Measurements from ENCODE around the gene PDE1C.
"Not testable (repeated sequence)": the region's sequence is repeated elsewhere in the genome, so short reads cannot be mapped to it uniquely, and the experiment has no call there.

The PDE1C gene

GRCh38 chr7:32070406-32071360 lies at the start of gene PDE1C:
Gene PDE1C (minus strand): TSS chr7:32070407.
- no peak for DNase-seq

- no peak for DNase-seq
These were observed 49.6 kb upstream of the PDE1C start for GRCh38 chr7:32119790-32120196.

DNA sequence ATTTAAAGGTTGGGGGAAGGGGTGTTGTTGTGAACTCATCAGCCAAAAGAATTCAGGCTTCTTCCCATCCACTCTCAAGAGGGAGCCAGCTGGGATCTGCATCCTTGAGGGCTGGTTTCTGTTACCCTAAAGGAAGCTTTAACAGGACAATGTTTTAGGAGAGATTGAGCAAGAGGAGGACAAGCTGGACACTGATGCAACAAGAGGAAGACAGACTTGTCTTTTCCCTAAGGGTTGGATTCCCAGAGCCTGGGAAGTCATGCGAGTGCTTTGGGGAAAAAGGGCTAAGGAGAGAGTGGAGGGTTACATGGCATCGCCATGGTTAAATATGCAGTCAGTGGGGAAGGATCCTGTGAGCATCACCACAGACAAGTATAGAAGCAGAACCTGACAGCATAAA lies 47.6 kb upstream of the PDE1C start:
- DNase-seq: no peak

DNA sequence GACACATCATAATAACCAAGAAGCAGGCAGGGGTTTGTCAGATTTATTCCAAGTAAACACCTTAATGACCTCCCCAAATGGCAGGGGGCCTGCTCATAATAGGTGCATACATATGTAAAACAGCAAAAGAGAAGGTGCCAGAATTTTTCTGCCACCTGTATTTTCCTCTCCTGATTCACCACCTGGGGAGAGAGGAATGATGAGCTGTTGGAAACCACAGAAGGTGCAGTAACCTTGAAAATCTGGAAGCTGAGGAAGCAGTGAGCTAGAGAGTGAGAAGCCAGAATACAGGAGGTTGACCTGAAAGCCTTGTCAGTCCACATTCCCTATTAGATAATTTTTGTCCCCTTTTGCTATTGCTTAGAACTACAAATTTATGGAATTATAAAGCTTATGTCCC lies 46.2 kb upstream of the PDE1C start:
- peak; percentile 4 for DNase-seq

- no peak for DNase-seq
These were observed 45.6 kb upstream of the PDE1C start for GRCh38 chr7:32115831-32116230.

DNA sequence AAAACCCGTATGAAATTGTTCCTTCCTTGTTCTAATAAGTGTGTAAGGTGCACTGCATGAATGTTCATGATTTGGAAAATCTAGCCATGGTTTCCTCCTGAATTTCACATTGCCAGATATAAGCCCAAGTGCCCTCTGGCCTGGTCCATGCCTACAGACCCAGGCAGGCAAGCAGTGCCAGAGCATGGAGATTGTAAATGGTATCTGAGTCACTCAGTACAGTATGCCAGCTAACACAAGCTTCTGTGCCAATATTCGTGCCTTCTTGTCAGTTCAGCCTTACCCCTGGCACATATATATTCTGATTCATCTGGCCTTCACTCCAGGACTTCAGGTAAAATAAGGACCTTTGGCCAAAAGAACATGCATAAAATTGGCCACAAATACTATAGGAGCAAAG lies 38.4 kb upstream of the PDE1C start:
- DNase-seq: no peak

GRCh38 chr7:32104766-32105165 lies 34.6 kb upstream of the PDE1C start:
- DNase-seq: no peak

- no peak for DNase-seq
These were observed 33.2 kb upstream of the PDE1C start for GRCh38 chr7:32103361-32103760.

- DNase-seq: peak; percentile 17
These were observed 32.2 kb upstream of the PDE1C start for GRCh38 chr7:32102432-32102873.

GRCh38 chr7:32100407-32100907 lies 30.2 kb upstream of the PDE1C start:
- no peak for DNase-seq

DNA sequence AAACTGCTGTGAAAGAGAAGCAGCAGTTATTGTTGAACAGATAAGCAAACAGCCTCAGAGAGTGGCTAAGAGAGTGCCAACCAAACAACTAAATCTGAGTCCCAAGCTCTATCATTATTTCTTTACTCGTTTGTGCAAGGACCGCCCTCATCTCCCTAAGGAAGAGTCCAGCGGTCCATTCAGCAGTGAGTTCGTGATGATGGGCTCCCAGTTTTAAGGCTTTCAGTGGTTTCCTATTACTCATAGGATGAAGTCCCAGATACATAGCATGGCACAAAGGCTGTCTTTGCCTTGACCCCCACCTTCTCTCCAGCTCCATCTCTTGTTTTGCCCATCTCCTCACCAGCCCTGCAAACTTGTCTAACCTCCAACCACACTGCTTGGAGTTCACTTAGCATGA lies 24.3 kb upstream of the PDE1C start:
- DNase-seq: no peak

DNA sequence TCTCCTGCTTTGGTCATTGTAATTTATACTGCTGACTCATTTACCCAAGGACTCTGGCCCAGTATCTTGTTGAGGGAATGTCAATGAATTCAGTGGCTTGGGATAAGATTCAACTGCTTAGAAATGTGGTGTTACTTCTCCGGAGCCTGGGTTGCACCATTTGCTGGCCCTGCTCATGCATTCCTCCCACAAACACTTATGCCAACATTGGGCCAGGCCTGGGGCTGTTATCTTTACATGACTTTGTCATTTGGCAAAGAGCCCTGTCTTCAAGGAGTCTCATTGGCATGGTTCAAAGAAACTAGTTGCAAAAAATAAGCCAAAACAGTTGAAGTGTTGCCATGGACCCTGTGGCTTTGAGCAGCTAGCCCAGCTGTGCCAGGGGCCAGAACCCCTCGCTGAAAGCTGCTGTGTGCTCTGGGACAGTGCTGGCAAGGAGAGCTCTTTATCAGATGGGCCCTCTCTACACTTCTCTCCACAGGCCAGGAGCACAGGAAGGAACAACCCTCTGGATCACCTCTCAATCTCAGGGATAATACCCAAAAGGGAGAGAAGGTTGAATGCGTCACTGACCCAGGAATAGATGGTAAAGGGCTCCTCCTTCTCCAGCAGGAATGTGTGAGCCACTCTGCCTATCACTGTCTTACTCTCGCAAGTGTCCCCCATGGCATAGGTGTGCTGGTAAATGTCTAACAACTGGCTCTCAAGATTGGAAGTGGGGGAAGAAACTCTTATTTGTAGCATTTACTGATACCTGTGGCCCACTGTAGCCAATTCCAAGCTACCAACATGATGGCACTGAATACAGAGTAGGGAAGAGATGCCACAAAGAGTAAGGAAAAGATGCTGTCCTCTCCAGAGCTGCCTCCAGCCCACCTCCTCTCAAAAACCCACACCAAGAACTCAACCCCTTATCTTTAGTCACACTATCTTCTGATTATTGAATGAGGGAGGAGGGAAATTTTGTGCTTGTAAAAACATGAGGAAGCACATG lies 23.5 kb upstream of the PDE1C start:
- no peak for DNase-seq

DNA sequence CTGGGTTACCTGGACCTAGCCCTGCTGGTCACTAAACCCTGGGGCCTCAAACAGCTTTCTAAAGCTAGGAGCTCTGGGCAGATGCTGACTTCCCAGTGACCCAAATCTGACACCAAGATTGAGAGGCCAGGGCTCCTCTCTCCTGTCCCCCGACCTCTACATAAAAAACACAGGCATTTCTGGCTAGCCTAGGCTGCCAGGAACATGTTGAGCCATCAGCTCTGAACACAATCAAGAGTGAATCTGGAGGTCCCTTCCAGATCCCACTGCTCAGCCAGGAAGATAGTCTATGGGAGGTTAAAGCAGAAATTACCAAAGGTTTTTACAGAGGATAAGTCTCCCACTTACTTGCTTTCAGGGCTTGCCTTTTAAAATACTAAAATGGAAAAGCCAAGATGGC lies 22.1 kb upstream of the PDE1C start:
- DNase-seq: no peak

DNA sequence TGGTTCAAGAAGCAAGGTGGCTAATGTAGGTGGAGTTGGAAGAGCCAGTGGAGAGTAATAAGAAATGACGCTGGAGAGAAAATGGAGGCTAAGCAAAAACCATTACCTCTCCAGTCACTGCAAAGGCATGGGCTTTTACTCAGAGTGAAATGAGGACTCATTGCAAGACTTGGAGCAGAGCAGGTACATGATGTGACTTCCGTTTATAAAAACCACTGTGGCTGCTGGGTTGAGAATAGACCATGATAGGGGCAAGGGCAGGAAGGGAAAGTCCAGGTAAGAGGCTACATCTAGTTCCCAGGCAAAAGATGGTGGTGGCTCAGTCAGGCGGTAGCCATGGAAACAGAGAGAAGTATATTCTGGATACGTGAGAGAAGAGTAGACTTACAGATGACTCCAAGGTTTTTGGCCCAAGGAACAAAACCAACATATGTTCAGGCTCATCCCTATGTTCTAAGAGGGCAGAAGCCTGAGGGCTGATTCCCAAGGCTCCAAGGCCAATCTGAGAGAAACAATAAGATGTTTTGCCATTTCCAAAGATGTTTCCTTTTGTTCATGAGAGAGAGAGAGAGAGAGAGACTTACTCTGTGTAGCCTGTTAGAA lies 21.5 kb upstream of the PDE1C start:
- DNase-seq: no peak

GRCh38 chr7:32089678-32090077 lies 19.5 kb upstream of the PDE1C start:
- no peak for DNase-seq

GRCh38 chr7:32089256-32089655 lies 19.0 kb upstream of the PDE1C start:
- DNase-seq: no peak

DNA sequence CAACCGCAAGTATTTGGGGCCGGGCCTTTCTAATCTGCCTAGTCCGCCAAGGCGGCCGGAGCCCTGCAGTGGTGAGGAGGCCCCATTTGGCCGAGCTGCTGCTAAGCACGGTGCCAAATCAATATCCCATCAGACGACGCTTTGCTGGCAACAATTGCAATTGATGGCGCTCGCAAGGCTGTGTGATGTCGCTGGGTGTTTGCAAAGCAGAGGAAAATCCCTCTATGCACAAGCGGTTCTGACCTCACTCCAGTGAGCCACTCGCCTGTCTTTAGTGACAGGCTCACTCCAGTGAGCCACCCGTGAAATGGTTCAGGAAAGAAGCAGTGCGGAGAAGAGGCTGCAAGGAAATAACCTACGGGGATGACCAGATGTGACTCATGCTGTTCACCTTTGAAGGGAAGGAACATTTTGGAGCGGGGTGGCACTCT lies 18.3 kb upstream of the PDE1C start:
- no peak for DNase-seq

- no peak for DNase-seq
These were observed 9.3 kb upstream of the PDE1C start for GRCh38 chr7:32079510-32079909.

- DNase-seq: no peak
These were observed 8.6 kb upstream of the PDE1C start for GRCh38 chr7:32078824-32079223.

GRCh38 chr7:32077806-32078205 lies 7.6 kb upstream of the PDE1C start:
- DNase-seq: no peak

- not testable (repeated sequence) for DNase-seq
These were observed 6.6 kb upstream of the PDE1C start for GRCh38 chr7:32076802-32077201.

DNA sequence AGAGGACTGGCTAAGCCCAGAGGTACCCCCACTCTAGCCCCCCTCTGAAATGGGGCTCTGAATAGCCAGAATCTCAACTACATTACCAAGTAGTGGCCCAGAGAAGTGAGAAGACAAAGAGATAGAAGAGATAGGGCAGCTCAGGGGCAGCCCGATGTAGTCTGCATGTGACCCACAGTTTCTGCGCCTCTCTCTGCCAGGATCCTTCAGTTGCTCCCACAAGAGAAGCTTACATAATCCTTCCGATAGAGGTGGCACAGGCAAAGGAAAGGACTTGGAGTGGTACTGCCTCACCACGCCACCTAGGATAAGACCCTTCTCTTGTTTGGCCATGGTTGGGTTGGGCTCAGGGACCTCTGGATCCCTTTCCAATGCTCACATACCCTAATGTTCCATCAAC lies 5.4 kb upstream of the PDE1C start:
- no peak for DNase-seq
